ENCODE results near the gene BPTF. TPM values are rescaled to one million over a fixed set of nuclear protein-coding genes. Genes with fewer than 3 reads are reported as not detected.
A peak's percentile ranks its signal among the peaks of the same experiment; 100 is the strongest.

The BPTF gene
- total RNA-seq, 5 donors from 2014 or later (not counting 1 experiment from before 2014, with no cell fraction given), result 155 to 173 (median 168) TPM

DNA sequence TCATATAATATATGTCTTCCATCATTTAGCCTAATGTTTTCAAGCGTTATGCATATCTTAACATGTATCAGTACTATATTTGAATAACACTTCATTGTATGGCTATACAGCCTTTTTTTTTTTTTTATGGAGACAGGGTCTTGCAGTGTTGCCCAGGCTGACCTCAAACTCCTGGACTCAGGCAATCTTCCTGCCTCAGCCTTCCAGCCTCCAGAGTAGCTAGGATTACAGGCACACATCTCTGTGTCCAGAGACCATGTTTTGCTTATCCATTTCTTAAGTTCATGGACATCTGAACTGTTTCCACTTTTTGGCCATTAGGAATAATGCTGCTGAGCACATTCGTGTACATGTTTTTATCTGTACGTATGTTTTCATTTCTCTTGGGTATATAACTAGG is 7.8 kb downstream of the BPTF start:
- no peaks in the 10 kb centered on the region for H3K9me3 ChIP-seq
- H3K4me3 Mint-ChIP-seq, result peak overlapping the region in 1 of 3 donors; percentile 46
- H3K4me1 ChIP-seq (ENCODE audit: control insufficient read depth in 1 of 2, extremely low read depth in 1 of 2, insufficient read depth in 2 of 2, low read length in 2 of 2), result peaks cover 23 to 25% of the 10 kb centered on the region in 2 experiments
- no peak overlapping the region for H3K4me3 ChIP-seq (ENCODE audit: control insufficient read depth in 1 of 2, extremely low read depth in 1 of 2, low read length in 1 of 2)
- peaks cover 4% of the 10 kb centered on the region for H3K36me3 Mint-ChIP-seq
- no peak for DNase-seq
- H3K27me3 Mint-ChIP-seq, result no peaks in the 10 kb centered on the region
- ChIA-PET CTCF (interaction anchor here in 1 of 2 donors (0.6 kb wide), 1 partner anchor 294 kb away, joined by 3 read pairs; no protein-coding TSS in a partner anchor), POLR2A (no interaction called here)
- H3K9me3 Mint-ChIP-seq, result no peaks in the 10 kb centered on the region
- H3K36me3 ChIP-seq (ENCODE audit: control insufficient read depth in 2 of 2, extremely low read depth in 1 of 2, insufficient read depth in 1 of 2, low read length in 1 of 2), result no peaks in the 10 kb centered on the region
- no peak overlapping the region for H3K27ac Mint-ChIP-seq
- H3K27ac ChIP-seq (ENCODE audit: low read length), result no peak overlapping the region
- H3K4me1 Mint-ChIP-seq, result peaks cover 86 to 93% (median 86%) of the 10 kb centered on the region in 3 donors
- H3K27me3 ChIP-seq (replicated peaks in 1 of 2; ENCODE audit: control insufficient read depth in 2 of 2, extremely low read depth in 1 of 2, insufficient read depth in 2 of 2, low read length in 1 of 2), result no peaks in the 10 kb centered on the region
- no CpG with 5 or more reads among the region's 3 CpGs for WGBS (ENCODE audit: insufficient coverage)
- no peak for ATAC-seq (replicated peaks in 1 of 4)

DNA sequence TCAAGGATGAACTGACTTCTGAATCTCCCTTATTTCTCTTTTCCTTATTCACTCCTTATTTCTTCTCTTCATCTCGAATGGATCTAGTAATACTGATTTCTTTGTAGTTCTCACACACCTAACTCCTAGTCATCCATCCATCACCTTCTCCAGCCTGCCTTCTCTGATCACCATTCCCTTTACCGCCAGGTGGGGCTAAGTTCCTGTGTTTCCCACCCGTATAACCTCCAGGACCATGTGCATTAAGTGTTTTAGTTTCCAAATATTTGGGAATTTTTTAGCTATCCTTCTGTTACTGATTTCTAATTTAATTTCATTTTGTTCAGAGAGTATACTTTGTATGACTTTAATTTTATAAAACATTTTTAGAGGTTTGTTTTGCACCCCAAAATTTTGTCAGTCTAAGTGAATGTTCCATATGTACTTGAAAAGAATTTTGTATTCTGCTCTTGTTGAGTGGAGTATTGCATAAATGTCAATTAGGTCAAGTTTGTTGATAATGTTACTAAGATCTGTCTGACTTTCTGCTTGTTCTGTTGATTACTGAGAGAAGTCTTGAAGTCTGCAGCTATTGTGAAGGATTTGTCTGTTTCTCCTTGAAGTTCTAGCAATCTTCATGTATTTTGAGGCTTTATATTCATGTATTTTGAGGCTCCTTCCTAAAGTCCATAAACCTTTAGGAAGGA is 8.8 kb downstream of the BPTF start:
- WGBS (ENCODE audit: insufficient coverage), result no CpG with 5 or more reads among the region's 3 CpGs
- no peaks in the 10 kb centered on the region for H3K9me3 Mint-ChIP-seq
- Histone ChIP-seq H3K36me3 (ENCODE audit: control insufficient read depth in 2 of 2, extremely low read depth in 1 of 2, insufficient read depth in 1 of 2, low read length in 1 of 2) (no peaks in the 10 kb centered on the region), H3K27me3 (replicated peaks in 1 of 2; ENCODE audit: control insufficient read depth in 2 of 2, extremely low read depth in 1 of 2, insufficient read depth in 2 of 2, low read length in 1 of 2) (no peaks in the 10 kb centered on the region), H3K9me3 (no peaks in the 10 kb centered on the region), H3K4me1 (ENCODE audit: control insufficient read depth in 1 of 2, extremely low read depth in 1 of 2, insufficient read depth in 2 of 2, low read length in 2 of 2) (peaks cover 20 to 21% of the 10 kb centered on the region in 2 experiments), H3K27ac (ENCODE audit: low read length) (no peak overlapping the region), H3K4me3 (ENCODE audit: control insufficient read depth in 1 of 2, extremely low read depth in 1 of 2, low read length in 1 of 2) (no peak overlapping the region)
- ChIA-PET CTCF (no interaction called here), POLR2A (no interaction called here)
- H3K27ac Mint-ChIP-seq, result peak overlapping the region in 1 of 2 donors; percentile 11
- peaks cover 4% of the 10 kb centered on the region for H3K36me3 Mint-ChIP-seq
- H3K27me3 Mint-ChIP-seq, result no peaks in the 10 kb centered on the region
- DNase-seq, result no peak
- H3K4me1 Mint-ChIP-seq, result peaks cover 85 to 93% (median 86%) of the 10 kb centered on the region in 3 donors
- ATAC-seq (replicated peaks in 1 of 4), result no peak
- peak overlapping the region in 1 of 3 donors; percentile 46 for H3K4me3 Mint-ChIP-seq

DNA sequence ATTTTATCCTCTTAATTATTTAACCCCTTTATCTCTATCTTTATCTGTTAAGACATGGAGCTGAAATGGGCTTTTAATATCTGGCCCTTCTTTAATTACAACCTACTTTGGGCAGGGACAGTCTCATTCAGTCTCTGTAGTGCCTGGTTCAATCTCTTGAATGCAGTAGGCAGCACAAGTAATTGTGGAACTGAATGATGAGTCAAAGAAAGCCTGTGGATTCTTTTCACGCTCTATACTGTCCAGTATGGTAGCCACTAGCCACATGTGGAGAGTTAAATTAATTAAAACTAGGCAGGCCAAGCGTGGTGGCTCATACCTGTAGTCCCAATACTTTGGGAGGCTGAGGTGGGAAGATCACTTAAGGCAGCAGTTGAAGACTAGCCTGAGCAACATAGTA is 9.3 kb downstream of the BPTF start:
- CTCF ChIA-PET, result interaction anchor here in 1 of 2 donors (0.5 kb wide), 1 partner anchor 35 kb away, joined by 3 read pairs; no protein-coding TSS in a partner anchor
- WGBS (ENCODE audit: insufficient coverage), result 100% methylated on average over 1 of the region's 2 CpGs
- Mint-ChIP-seq H3K4me1 (peaks cover 84 to 90% (median 85%) of the 10 kb centered on the region in 3 donors), H3K36me3 (peaks cover 4% of the 10 kb centered on the region), H3K9me3 (no peaks in the 10 kb centered on the region), H3K27me3 (no peaks in the 10 kb centered on the region), H3K27ac (no peak overlapping the region), H3K4me3 (peak overlapping the region in 1 of 3 donors; percentile 46)
- Histone ChIP-seq H3K27ac (ENCODE audit: low read length) (no peak overlapping the region), H3K36me3 (ENCODE audit: control insufficient read depth in 2 of 2, extremely low read depth in 1 of 2, insufficient read depth in 1 of 2, low read length in 1 of 2) (no peaks in the 10 kb centered on the region), H3K4me1 (ENCODE audit: control insufficient read depth in 1 of 2, extremely low read depth in 1 of 2, insufficient read depth in 2 of 2, low read length in 2 of 2) (peaks cover 21% of the 10 kb centered on the region in 2 experiments), H3K4me3 (ENCODE audit: control insufficient read depth in 1 of 2, extremely low read depth in 1 of 2, low read length in 1 of 2) (no peak overlapping the region), H3K9me3 (no peaks in the 10 kb centered on the region), H3K27me3 (replicated peaks in 1 of 2; ENCODE audit: control insufficient read depth in 2 of 2, extremely low read depth in 1 of 2, insufficient read depth in 2 of 2, low read length in 1 of 2) (no peaks in the 10 kb centered on the region)
- ATAC-seq (replicated peaks in 1 of 4), result no peak
- POLR2A ChIA-PET, result no interaction called here
- no peak for DNase-seq

DNA sequence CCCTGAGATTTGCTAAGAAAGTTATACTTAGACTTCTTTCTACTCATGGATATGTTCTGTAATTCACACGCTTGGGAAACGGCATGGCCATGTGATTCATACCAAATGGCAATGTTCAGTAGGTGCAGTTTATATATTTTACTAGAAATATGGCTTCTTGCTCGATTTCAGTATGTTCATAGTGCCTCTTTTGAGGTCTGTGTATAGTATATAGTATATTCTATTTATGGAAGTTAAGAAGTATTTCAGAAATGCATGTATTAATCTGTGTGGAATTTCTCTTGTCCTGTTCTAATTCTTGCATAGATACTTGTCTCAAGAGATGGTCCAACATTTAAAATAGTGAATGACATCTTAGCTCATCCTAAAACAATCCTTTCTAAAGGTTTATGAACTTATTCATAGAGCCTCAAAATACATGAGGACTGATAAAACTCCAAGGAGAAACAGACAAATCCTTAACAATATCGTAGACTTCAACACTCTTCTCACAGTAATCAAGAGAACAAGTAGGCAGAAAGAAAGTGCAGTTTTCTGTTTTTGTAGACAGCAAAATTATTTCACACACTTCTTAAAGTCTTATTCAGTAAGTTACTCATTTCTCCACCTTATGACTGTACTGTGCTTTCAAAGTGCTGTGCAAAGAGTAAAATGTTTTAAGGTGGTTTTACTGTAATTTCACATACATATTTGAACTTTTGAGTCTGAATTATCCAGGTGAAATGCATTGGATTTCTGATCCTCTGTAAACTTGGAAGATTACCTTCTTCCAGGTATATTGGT is 11.1 kb downstream of the BPTF start:
- Histone ChIP-seq H3K27ac (ENCODE audit: low read length) (no peak overlapping the region), H3K27me3 (replicated peaks in 1 of 2; ENCODE audit: control insufficient read depth in 2 of 2, extremely low read depth in 1 of 2, insufficient read depth in 2 of 2, low read length in 1 of 2) (no peaks in the 10 kb centered on the region), H3K4me3 (ENCODE audit: control insufficient read depth in 1 of 2, extremely low read depth in 1 of 2, low read length in 1 of 2) (no peak overlapping the region), H3K36me3 (ENCODE audit: control insufficient read depth in 2 of 2, extremely low read depth in 1 of 2, insufficient read depth in 1 of 2, low read length in 1 of 2) (no peaks in the 10 kb centered on the region), H3K9me3 (no peaks in the 10 kb centered on the region), H3K4me1 (ENCODE audit: control insufficient read depth in 1 of 2, extremely low read depth in 1 of 2, insufficient read depth in 2 of 2, low read length in 2 of 2) (peaks cover 11 to 30% of the 10 kb centered on the region in 2 experiments)
- no CpG with 5 or more reads among the region's 4 CpGs for WGBS (ENCODE audit: insufficient coverage)
- Mint-ChIP-seq H3K4me3 (peak overlapping the region; percentile 18 to 50 (median 34)), H3K27me3 (no peaks in the 10 kb centered on the region), H3K9me3 (no peaks in the 10 kb centered on the region), H3K36me3 (peaks cover 4% of the 10 kb centered on the region), H3K27ac (no peak overlapping the region), H3K4me1 (peaks cover 80 to 86% (median 83%) of the 10 kb centered on the region in 3 donors)
- DNase-seq (no peak), ATAC-seq (replicated peaks in 1 of 4) (no peak)
- ChIA-PET POLR2A (interaction anchor here in 1 of 2 donors (0.5 kb wide), 1 partner anchor 92 kb away, joined by 3 read pairs; no protein-coding TSS in a partner anchor), CTCF (interaction anchor here in 1 of 2 donors (0.6 kb wide), 1 partner anchor 545 kb away, joined by 3 read pairs; no protein-coding TSS in a partner anchor)

DNA sequence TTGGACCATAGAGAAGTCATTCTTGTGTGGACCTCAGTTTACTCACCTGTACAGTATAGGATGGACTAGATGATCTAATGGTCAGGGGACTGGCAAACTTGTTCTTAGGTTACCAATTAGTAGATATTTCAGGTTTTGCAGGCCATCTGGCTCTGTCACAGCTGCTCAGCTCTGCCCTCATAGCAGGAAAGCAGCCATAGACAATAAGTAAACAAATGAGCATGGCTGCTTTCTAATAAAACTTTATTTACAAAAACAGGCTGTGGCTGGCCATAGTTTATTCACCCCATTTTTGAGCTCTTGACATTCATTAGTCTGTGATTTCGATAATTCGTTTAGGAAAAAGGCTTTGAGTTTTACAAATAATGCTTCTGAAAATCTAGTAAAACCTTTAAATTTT is 12.7 kb downstream of the BPTF start:
- Mint-ChIP-seq H3K4me1 (peaks cover 84 to 88% (median 85%) of the 10 kb centered on the region in 3 donors), H3K27ac (no peak overlapping the region)

DNA sequence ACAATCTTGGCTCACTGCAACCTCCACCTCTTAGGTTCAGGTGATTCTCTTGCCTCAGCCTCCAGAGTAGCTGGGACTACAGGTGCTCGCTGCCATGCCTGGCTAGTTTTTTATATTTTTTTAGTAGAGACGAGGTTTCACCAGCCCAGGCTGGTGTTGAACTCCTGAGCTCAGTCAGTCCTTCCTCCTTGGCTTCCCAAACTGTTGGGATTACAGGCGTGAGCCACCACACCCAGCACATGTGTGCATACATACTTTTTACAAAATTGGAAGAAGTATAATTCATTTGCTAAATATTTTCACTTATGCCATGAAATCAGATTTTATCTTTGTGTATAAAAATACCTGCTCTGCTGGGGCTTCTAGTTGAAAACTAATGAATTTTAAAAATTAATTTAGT is 13.2 kb downstream of the BPTF start:
- Histone ChIP-seq H3K4me3 (ENCODE audit: control insufficient read depth in 1 of 2, extremely low read depth in 1 of 2, low read length in 1 of 2) (no peak overlapping the region), H3K9me3 (no peaks in the 10 kb centered on the region), H3K36me3 (ENCODE audit: control insufficient read depth in 2 of 2, extremely low read depth in 1 of 2, insufficient read depth in 1 of 2, low read length in 1 of 2) (no peaks in the 10 kb centered on the region), H3K27me3 (replicated peaks in 1 of 2; ENCODE audit: control insufficient read depth in 2 of 2, extremely low read depth in 1 of 2, insufficient read depth in 2 of 2, low read length in 1 of 2) (no peaks in the 10 kb centered on the region), H3K4me1 (ENCODE audit: control insufficient read depth in 1 of 2, extremely low read depth in 1 of 2, insufficient read depth in 2 of 2, low read length in 2 of 2) (peaks cover 17 to 26% of the 10 kb centered on the region in 2 experiments), H3K27ac (ENCODE audit: low read length) (no peak overlapping the region)
- ATAC-seq (replicated peaks in 1 of 4), result no peak
- Mint-ChIP-seq H3K27ac (no peak overlapping the region), H3K36me3 (peaks cover 4% of the 10 kb centered on the region), H3K4me1 (peaks cover 80 to 82% (median 81%) of the 10 kb centered on the region in 3 donors), H3K27me3 (no peaks in the 10 kb centered on the region), H3K4me3 (peak overlapping the region in 1 of 3 donors; percentile 50), H3K9me3 (no peaks in the 10 kb centered on the region)
- POLR2A ChIA-PET, result no interaction called here
- no CpG with 5 or more reads among the region's 3 CpGs for WGBS (ENCODE audit: insufficient coverage)
- CTCF ChIA-PET, result no interaction called here
- no peak for DNase-seq

More for the DNA sequence above, 12.7 kb downstream of the BPTF start:
- POLR2A ChIA-PET, result no interaction called here
- no peak for ATAC-seq (replicated peaks in 1 of 4)
- Mint-ChIP-seq H3K4me3 (peak overlapping the region in 1 of 3 donors; percentile 50), H3K9me3 (no peaks in the 10 kb centered on the region), H3K27me3 (no peaks in the 10 kb centered on the region), H3K36me3 (peaks cover 4% of the 10 kb centered on the region)
- DNase-seq, result no peak
- Histone ChIP-seq H3K4me3 (ENCODE audit: control insufficient read depth in 1 of 2, extremely low read depth in 1 of 2, low read length in 1 of 2) (no peak overlapping the region), H3K27me3 (replicated peaks in 1 of 2; ENCODE audit: control insufficient read depth in 2 of 2, extremely low read depth in 1 of 2, insufficient read depth in 2 of 2, low read length in 1 of 2) (no peaks in the 10 kb centered on the region), H3K27ac (ENCODE audit: low read length) (no peak overlapping the region), H3K36me3 (ENCODE audit: control insufficient read depth in 2 of 2, extremely low read depth in 1 of 2, insufficient read depth in 1 of 2, low read length in 1 of 2) (no peaks in the 10 kb centered on the region), H3K9me3 (no peaks in the 10 kb centered on the region), H3K4me1 (ENCODE audit: control insufficient read depth in 1 of 2, extremely low read depth in 1 of 2, insufficient read depth in 2 of 2, low read length in 2 of 2) (peaks cover 17 to 26% of the 10 kb centered on the region in 2 experiments)
- CTCF ChIA-PET, result no interaction called here
- WGBS (ENCODE audit: insufficient coverage), result no CpG with 5 or more reads among the region's 2 CpGs
